Islet of Langerhans (tissue), 1 donor: ENCODE results near the gene QSOX1.

ENCODE experiments used
- FAIRE-seq: peaks from one replicate; lab custom pipeline; 2011; peaks lifted over from hg19 to GRCh38; lab: Jason Lieb, UNC

Gene QSOX1

DNA sequence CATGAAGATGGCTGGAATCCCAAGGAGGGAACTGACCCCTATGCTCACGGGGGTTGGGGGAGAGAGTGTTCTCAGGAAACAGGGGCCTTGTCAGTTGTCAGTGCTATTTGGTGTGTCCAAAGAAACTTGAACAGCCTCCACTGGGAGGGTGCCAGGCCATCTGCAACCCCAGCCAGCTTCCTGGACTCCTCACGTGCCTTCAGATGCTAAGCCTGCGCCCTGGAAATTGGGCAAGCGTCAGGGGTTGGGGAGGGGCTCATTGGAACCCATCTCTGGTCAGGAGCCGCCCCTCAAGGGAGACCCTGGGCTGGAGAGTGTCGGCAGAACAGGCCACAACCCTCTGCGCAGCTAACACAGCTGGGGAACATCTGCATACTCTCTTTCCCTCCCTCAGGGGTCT, 62.3 kb downstream of the QSOX1 start:
- no peak for FAIRE-seq

DNA sequence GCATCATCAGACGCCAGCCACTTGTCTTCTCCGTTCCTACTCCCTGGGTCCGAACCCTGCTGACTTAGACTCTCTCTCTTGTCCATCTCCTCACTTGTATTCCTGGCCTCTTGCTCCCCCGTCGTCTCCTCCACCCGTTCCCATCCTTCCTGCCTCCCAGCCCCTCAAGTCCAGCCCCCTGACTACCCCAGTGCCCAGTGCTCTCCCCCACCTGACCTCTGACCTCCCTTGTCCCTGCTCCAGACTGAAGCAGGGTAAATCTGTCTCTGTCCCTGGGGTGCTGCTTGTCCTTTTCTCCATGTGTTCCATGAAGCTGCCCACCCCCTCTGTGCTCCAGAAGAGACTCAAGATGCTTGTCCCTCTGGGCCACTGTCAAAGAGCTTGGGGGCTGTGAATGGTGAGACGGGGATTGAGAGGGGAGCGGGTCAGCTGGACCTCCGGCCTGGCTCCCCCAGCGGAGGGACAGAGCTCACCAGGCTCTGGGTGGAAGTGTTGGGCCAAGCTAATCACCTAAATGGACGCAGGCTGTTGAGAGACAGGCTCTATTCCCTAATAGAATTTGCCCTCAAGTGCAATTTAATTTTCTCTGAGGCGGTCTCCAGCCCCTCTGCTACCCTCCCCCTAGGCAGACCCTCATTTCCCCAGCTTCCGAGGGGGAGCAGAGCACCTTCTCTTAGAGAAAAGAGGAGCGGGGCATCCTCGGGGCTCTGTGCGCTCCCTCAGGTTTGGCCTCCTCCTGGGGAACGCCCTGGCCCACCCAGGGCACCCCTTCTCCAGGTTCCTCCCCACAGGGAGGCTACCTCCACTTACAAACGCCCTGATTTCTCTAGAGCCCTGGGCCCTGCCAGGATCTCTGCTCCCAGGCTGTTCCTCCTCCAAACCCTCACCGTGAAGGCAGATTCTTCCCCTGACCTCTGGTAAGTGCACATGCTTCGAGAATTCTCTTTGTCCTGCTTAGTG, 64.4 kb downstream of the QSOX1 start:
- no peak for FAIRE-seq

DNA sequence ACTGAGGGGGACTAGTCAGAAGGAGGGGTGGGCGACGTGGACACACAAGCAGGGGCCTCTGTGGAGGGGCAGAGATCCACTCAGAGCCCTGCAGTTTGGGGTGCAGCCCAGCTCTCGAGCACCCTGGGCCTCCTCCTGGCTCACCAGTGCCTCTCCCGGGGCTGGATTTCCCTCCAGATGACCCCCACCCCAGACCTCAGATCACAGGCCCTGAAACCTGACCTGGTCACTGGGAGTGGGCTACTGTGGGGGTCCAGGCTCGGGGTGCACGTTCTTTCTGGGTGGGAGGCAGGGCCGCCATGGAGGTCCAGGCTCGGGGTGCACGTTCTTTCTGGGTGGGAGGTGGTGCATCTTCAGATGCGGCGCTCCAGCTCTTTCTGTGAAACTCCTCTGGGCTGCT, 65.1 kb downstream of the QSOX1 start:
- FAIRE-seq: no peak

- no peak for FAIRE-seq
These were observed 66.8 kb downstream of the QSOX1 start for GRCh38 chr1:180221462-180221861.

DNA sequence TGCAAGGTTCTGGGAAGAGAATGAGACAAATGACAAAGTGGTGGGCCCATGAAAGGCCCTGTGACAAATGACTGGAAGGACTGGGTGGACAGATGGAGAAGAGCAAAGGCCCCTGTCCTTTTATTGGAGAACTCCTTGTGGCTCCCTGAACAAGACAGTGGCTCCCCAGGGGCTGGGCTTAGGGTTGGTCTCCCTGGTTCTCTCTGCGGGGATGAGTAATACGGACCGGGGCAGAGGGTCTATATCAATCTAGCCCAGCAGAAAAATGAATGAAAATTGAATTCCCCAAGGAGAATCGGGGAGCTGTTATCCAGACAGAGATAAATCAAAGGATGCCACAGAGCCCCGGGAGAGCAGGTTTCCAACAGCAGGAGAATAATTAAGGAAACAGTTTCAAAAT, 70.2 kb downstream of the QSOX1 start:
- FAIRE-seq: no peak

- FAIRE-seq: no peak
These were observed 70.7 kb downstream of the QSOX1 start for GRCh38 chr1:180225403-180225802.

DNA sequence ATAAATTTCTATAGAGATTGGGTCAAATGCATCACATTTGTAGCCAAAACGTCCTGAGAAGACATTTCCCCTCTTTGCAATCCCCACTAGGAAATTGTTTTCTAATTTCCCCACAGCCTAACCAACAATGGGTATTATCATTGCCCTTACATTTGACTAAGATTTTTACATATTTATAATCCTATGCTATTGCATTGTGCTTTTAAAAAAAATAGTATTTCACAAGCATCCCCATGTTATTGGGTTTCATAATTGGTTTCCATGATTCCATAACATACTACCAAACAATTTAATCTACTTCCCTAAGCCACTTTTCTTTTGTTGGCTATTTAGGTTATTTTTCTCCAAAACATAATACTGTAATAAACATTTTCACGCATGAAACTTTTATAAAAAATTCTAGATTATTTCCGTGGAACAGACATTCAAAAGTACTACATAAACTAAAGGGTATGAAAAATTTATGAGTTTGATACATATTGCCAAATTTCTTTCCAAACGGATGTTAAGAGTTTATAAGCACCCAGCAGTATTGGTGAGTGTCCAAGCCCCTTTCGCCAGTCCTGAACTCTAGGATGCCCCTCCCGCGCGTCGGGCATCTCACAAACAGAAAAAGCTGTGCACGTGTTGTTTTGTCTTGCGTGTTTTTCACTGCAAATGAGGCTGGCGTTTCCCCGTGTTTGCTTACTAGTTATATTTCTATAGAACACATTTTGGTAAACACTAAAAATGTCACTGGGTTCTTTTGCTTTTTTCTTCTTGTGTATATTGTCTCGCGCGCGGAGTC, 73.4 kb downstream of the QSOX1 start:
- peak; percentile 60 for FAIRE-seq

GRCh38 chr1:180228648-180229482, 74.2 kb downstream of the QSOX1 start:
- no peak for FAIRE-seq

- no peak for FAIRE-seq
These were observed 75.1 kb downstream of the QSOX1 start, which contains the start of gene LHX4 for GRCh38 chr1:180229483-180230415. Gene LHX4, plus strand, starts transcription at chr1:180230264. Its CDS starts 266 bp downstream, at chr1:180230530.

- FAIRE-seq: no peak
These were observed 75.7 kb downstream of the QSOX1 start for GRCh38 chr1:180230416-180230790.

- FAIRE-seq: no peak
These were observed 76.3 kb downstream of the QSOX1 start for GRCh38 chr1:180230791-180231505.

- FAIRE-seq: no peak
These were observed 76.8 kb downstream of the QSOX1 start for GRCh38 chr1:180231506-180231921.

DNA sequence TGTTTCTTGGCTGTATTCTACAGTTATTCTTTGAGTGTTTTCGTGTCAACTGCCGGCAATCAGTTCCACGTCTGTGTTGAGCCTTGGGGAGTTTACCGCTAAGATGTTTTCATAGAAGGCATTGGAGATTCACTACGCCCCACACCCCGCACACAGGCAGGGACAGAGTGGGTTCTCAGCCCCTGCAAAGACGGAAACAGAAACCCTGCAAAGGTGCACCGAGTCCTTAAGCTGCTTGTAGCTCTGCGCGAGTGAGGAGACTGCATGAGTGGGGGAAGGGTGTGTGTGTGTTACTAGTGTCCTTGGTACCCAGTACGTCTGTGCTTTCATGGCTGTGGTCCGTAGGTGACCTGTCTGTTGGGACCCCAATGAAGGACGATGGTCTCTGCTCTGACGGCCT, 77.3 kb downstream of the QSOX1 start:
- no peak for FAIRE-seq

- no peak for FAIRE-seq
These were observed 77.9 kb downstream of the QSOX1 start for GRCh38 chr1:180232521-180233043.

DNA sequence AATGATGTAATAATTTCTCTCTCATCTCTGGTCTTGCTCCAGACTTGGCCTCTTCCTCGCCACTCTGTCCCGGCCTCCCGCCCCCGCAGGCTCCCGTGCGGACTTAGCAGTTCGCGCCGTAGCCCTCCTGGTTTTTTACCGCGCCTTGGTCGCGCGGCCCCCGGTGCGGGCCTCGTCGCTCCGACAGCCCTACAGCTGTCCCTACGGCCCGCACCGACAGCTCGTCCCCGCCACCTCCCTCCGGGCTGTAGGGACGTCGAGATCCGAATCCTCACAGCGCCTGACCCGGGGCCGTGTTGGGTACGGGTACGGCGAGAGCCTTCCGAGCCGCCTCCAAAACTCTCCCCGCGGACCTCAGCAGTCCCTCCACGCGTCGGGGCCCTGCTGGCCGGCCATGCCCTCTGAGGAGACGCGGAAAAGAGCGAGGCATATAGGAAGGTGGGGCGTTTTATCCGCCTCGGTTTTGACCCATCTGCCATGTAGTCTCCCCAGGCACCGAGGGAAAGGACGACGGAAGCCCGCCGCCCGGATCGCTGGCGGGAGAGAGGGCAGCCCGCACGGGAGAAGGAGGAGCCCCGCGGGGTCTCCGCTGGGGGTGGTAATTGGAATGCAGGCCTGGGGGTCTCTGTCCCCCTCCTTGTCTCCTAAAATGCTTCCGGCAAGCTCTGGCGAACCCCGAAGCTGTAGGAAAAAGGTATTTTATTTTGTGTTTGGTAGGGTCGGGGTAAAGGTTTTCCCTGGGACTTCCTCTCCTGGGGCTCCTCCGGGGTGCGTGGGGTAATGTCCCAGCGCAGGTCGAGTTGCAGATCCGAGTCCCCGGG, 78.7 kb downstream of the QSOX1 start:
- FAIRE-seq: no peak

DNA sequence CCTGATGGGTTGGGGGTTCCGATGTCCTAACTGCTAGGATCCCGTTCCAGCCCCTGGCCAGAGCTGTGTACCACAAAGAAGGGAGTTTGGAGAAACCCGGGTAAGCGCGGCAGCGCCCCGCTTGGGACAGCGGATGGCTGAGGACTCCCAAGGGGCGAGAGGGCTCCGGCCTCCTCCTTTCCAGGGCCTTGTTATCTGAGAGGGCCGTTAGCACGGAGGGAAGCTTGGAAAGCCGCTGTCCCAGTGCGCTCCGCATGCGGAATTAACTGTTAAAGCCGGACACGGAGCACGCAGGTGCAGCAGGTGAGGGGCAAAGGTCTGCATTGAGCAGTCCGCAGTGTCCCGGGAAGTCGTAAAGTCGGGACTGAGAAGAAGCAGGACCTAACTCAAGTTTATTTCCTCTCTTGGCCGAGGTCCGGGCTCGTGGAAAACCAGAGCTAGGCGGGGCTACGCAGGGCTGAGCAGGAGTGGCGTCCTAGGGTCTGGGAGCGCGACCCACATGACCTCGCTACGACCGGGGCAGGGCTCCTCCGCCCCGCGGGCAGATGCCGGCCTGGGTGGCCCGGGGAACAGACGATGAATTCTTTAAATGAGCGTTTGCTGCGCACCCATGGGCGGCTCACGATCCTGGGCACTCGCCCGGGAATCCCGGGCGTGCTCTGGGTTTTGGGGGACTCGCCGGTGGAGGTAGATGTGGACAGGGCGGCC, 79.9 kb downstream of the QSOX1 start:
- no peak for FAIRE-seq

- no peak for FAIRE-seq
These were observed 80.4 kb downstream of the QSOX1 start for GRCh38 chr1:180235077-180235501.

GRCh38 chr1:180235502-180236239, 81.0 kb downstream of the QSOX1 start:
- FAIRE-seq: no peak
